ENCODE measurements around the gene BMPR2. TPM values are rescaled to one million over a fixed set of nuclear protein-coding genes. Genes with fewer than 3 reads are reported as not detected.

BMPR2 gene
- polyA plus RNA-seq, 1 of the 3 experiments (the other 2 are of a cell fraction), result 10.2 TPM

DNA sequence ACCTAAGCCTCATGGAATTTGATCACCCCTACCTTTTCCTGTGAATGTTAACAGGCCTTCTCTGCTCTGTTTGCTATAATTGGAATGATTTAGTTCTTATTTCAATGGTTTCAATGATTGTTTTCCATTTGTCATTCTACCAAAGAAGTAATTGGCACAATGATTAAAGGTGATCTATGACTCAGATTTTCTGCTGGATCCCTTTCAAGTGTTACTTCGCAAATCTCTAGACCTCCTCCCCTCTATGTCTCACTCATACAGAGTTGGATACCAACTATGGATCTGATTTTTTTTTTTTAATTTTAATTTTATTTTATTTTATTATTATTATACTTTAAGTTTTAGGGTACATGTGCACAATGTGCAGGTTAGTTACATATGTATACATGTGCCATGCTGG lies 229.0 kb downstream of the BMPR2 start:
- no peak for TF ChIP-seq SMC3 (IDR thresholded peaks at IDR 0.05; ENCODE audit: low read depth, low read length)
- TF ChIP-seq CHD2 (IDR thresholded peaks at IDR 0.05; ENCODE audit: low read length, partially characterized antibody), result no peak
- TF ChIP-seq, protein P1, sequence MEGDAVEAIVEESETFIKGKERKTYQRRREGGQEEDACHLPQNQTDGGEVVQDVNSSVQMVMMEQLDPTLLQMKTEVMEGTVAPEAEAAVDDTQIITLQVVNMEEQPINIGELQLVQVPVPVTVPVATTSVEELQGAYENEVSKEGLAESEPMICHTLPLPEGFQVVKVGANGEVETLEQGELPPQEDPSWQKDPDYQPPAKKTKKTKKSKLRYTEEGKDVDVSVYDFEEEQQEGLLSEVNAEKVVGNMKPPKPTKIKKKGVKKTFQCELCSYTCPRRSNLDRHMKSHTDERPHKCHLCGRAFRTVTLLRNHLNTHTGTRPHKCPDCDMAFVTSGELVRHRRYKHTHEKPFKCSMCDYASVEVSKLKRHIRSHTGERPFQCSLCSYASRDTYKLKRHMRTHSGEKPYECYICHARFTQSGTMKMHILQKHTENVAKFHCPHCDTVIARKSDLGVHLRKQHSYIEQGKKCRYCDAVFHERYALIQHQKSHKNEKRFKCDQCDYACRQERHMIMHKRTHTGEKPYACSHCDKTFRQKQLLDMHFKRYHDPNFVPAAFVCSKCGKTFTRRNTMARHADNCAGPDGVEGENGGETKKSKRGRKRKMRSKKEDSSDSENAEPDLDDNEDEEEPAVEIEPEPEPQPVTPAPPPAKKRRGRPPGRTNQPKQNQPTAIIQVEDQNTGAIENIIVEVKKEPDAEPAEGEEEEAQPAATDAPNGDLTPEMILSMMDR (IDR thresholded peaks at IDR 0.05), result no peak
- TF ChIP-seq, protein P2, sequence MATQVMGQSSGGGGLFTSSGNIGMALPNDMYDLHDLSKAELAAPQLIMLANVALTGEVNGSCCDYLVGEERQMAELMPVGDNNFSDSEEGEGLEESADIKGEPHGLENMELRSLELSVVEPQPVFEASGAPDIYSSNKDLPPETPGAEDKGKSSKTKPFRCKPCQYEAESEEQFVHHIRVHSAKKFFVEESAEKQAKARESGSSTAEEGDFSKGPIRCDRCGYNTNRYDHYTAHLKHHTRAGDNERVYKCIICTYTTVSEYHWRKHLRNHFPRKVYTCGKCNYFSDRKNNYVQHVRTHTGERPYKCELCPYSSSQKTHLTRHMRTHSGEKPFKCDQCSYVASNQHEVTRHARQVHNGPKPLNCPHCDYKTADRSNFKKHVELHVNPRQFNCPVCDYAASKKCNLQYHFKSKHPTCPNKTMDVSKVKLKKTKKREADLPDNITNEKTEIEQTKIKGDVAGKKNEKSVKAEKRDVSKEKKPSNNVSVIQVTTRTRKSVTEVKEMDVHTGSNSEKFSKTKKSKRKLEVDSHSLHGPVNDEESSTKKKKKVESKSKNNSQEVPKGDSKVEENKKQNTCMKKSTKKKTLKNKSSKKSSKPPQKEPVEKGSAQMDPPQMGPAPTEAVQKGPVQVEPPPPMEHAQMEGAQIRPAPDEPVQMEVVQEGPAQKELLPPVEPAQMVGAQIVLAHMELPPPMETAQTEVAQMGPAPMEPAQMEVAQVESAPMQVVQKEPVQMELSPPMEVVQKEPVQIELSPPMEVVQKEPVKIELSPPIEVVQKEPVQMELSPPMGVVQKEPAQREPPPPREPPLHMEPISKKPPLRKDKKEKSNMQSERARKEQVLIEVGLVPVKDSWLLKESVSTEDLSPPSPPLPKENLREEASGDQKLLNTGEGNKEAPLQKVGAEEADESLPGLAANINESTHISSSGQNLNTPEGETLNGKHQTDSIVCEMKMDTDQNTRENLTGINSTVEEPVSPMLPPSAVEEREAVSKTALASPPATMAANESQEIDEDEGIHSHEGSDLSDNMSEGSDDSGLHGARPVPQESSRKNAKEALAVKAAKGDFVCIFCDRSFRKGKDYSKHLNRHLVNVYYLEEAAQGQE (IDR thresholded peaks at IDR 0.05; ENCODE audit: low read depth, low read length), result no peak
- TF ChIP-seq RCOR1 (IDR thresholded peaks at IDR 0.05; ENCODE audit: low read length), result no peak
- TF ChIP-seq ELF1 (IDR thresholded peaks at IDR 0.05), result no peak
- TF ChIP-seq FOXM1 (IDR thresholded peaks at IDR 0.05; ENCODE audit: low read depth), result no peak
- no peak for TF ChIP-seq NRF1 (IDR thresholded peaks at IDR 0.05; ENCODE audit: low read depth, low read length)
- no peak for TF ChIP-seq POLR2AphosphoS5 (IDR thresholded peaks at IDR 0.05; ENCODE audit: low read depth, low read length)
- TF ChIP-seq, protein P3, sequence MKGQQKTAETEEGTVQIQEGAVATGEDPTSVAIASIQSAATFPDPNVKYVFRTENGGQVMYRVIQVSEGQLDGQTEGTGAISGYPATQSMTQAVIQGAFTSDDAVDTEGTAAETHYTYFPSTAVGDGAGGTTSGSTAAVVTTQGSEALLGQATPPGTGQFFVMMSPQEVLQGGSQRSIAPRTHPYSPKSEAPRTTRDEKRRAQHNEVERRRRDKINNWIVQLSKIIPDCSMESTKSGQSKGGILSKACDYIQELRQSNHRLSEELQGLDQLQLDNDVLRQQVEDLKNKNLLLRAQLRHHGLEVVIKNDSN (IDR thresholded peaks at IDR 0.05; ENCODE audit: borderline replicate concordance, low read depth), result no peak
- TF ChIP-seq EP300 (IDR thresholded peaks at IDR 0.05; ENCODE audit: borderline replicate concordance in 1 of 2, low read depth in 1 of 2, low read length in 1 of 2), result no peak
- TF ChIP-seq RAD21 (IDR thresholded peaks at IDR 0.05; ENCODE audit: low read length), result no peak
- TF ChIP-seq SIN3A (IDR thresholded peaks at IDR 0.05; ENCODE audit: borderline replicate concordance, low read depth, low read length), result no peak
- no peak for TF ChIP-seq GABPA (IDR thresholded peaks at IDR 0.05; ENCODE audit: low read depth)
- TF ChIP-seq, protein P4, sequence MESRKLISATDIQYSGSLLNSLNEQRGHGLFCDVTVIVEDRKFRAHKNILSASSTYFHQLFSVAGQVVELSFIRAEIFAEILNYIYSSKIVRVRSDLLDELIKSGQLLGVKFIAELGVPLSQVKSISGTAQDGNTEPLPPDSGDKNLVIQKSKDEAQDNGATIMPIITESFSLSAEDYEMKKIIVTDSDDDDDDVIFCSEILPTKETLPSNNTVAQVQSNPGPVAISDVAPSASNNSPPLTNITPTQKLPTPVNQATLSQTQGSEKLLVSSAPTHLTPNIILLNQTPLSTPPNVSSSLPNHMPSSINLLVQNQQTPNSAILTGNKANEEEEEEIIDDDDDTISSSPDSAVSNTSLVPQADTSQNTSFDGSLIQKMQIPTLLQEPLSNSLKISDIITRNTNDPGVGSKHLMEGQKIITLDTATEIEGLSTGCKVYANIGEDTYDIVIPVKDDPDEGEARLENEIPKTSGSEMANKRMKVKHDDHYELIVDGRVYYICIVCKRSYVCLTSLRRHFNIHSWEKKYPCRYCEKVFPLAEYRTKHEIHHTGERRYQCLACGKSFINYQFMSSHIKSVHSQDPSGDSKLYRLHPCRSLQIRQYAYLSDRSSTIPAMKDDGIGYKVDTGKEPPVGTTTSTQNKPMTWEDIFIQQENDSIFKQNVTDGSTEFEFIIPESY (IDR thresholded peaks at IDR 0.05; ENCODE audit: borderline replicate concordance, low read depth), result no peak
- ChIA-PET CTCF (no interaction called here), POLR2A (no interaction called here)
- no peaks in the 10 kb centered on the region for H3K27me3 ChIP-seq (ENCODE audit: insufficient read depth)
- no peak overlapping the region for H3K4me3 ChIP-seq (ENCODE audit: low read depth in 2 of 2, low read length in 1 of 2)
- no peaks in the 10 kb centered on the region for H3K36me3 ChIP-seq (replicated peaks in 1 of 2; ENCODE audit: control insufficient read depth in 1 of 2, insufficient read depth in 2 of 2, low read length in 1 of 2)
- 86% methylated on average over 1 of the region's 1 CpG for WGBS (ENCODE audit: low lambda C conversion rate)
- no peaks in the 10 kb centered on the region for H3K4me1 ChIP-seq (ENCODE audit: control insufficient read depth in 1 of 2, insufficient read depth in 2 of 2, low read depth in 1 of 2, low read length in 1 of 2)
- no peak for DNase-seq
- H3K9me2 ChIP-seq, result no peaks in the 10 kb centered on the region
- H2AFZ ChIP-seq (ENCODE audit: low read depth), result no peak overlapping the region
- no peaks in the 10 kb centered on the region for H3K9me3 ChIP-seq
- no peaks in the 10 kb centered on the region for H4K20me1 ChIP-seq (ENCODE audit: insufficient read depth)
- H3K27ac ChIP-seq (ENCODE audit: low read depth in 2 of 2, low read length in 1 of 2), result no peak overlapping the region
- no peaks in the 10 kb centered on the region for H3K79me2 ChIP-seq (ENCODE audit: insufficient read depth)
- no peak overlapping the region for H3K4me2 ChIP-seq
- H3K9ac ChIP-seq, result no peak overlapping the region
- no peaks in the 10 kb centered on the region for H3F3A ChIP-seq (replicated peaks; ENCODE audit: insufficient read depth)
